SK-N-SH (cell line): ENCODE results near the gene MAP1LC3B. TPM values are rescaled to one million over a fixed set of nuclear protein-coding genes. Genes with fewer than 3 reads are reported as not detected.

Source experiments
- CTCF ChIA-PET: fragments of 300-600, 350-600 bp; formaldehyde crosslinking; extraction: SDS; loops from one replicate; lab custom pipeline; 2021; lab: Yijun Ruan, JAX
- POLR2A ChIA-PET: fragments of 350-600 bp; sonication (Branson Sonifier 250); formaldehyde crosslinking; extraction: SDS; loops from one replicate; lab custom pipeline; 2020; ENCODE audit warnings: antibody characterized with exemption, inconsistent platforms; lab: Yijun Ruan, JAX
- DNase-seq: peaks from one replicate; pipeline ENCODE4 v3.0.0; 2012
- H2AFZ ChIP-seq: fragments of 200-600 bp; sonication (generic); 2 replicates; pipeline ENCODE4 v1.8.1; 2016; ENCODE audit warnings: antibody characterized with exemption, mild to moderate bottlenecking, low read depth
- H3F3A ChIP-seq: fragments of 200-600 bp; sonication (generic); replicated peaks from 2 replicates; pipeline ENCODE3; 2016; ENCODE audit warnings: antibody characterized with exemption, mild to moderate bottlenecking; ENCODE audit not compliant: insufficient read depth
- H3K27ac ChIP-seq, 2 experiments: fragments of 200-500 bp in 1 of 2; fragments of 200-600 bp in 1 of 2; sonication (Bioruptor generic) in 1 of 2; sonication (generic), shearing (Covaris generic) in 1 of 2; 2 replicates each; pipeline versions ENCODE4 v1.5.1 to v1.6.1; 2014 to 2016; ENCODE audit warnings: low read depth in 2 of 2, inconsistent platforms in 1 of 2, low read length in 1 of 2, mild to moderate bottlenecking in 1 of 2, mixed read lengths in 1 of 2
- H3K27me3 ChIP-seq: fragments of 200-600 bp; sonication (generic), shearing (Covaris generic); 2 replicates; pipeline ENCODE4 v1.6.1; 2016; ENCODE audit warnings: mixed run types; ENCODE audit not compliant: insufficient read depth
- H3K36me3 ChIP-seq, 2 experiments: fragments of 200-500 bp in 1 of 2; fragments of 200-600 bp in 1 of 2; sonication (Bioruptor generic) in 1 of 2; sonication (generic) in 1 of 2; replicated peaks in 1 of 2; 2 replicates each; pipeline versions ENCODE3 to v1.5.1; 2014 to 2016; ENCODE audit warnings: low read length in 1 of 2, mild to moderate bottlenecking in 1 of 2; ENCODE audit not compliant: insufficient read depth in 2 of 2, control insufficient read depth in 1 of 2
- H3K4me1 ChIP-seq, 2 experiments: fragments of 200-500 bp in 1 of 2; fragments of 200-600 bp in 1 of 2; sonication (Bioruptor generic) in 1 of 2; sonication (generic), shearing (Covaris generic) in 1 of 2; 2 replicates each; pipeline versions ENCODE4 v1.5.1 to v1.6.1; 2014 to 2016; ENCODE audit warnings: low read depth in 1 of 2, low read length in 1 of 2, mixed run types in 1 of 2; ENCODE audit not compliant: insufficient read depth in 2 of 2, control insufficient read depth in 1 of 2
- H3K4me2 ChIP-seq: fragments of 200-600 bp; sonication (generic), shearing (Covaris generic); 2 replicates; pipeline ENCODE4 v1.6.1; 2017; ENCODE audit warnings: mixed run types
- H3K4me3 ChIP-seq, 2 experiments: fragments of 200-500 bp in 1 of 2; fragments of 200-600 bp in 1 of 2; sonication (Bioruptor generic) in 1 of 2; sonication (generic), shearing (Covaris generic) in 1 of 2; 2 replicates each; pipeline versions ENCODE4 v1.5.1 to v1.8.1; 2014 to 2016; ENCODE audit warnings: low read depth in 2 of 2, inconsistent platforms in 1 of 2, low read length in 1 of 2, mild to moderate bottlenecking in 1 of 2, mixed read lengths in 1 of 2, moderate library complexity in 1 of 2
- H3K79me2 ChIP-seq: fragments of 200-600 bp; sonication (generic); 2 replicates; pipeline ENCODE4 v1.8.1; 2017; ENCODE audit warnings: mild to moderate bottlenecking; ENCODE audit not compliant: insufficient read depth
- H3K9ac ChIP-seq: fragments of 200-600 bp; sonication (generic); 2 replicates; pipeline ENCODE4 v1.6.1; 2017; ENCODE audit warnings: mixed run types
- H3K9me2 ChIP-seq: fragments of 200-600 bp; sonication (generic); 2 replicates; pipeline ENCODE4 v1.6.1; 2017; ENCODE audit warnings: mixed run types
- H3K9me3 ChIP-seq: fragments of 200-600 bp; sonication (generic); 2 replicates; pipeline ENCODE4 v1.6.1; 2017; ENCODE audit warnings: mixed run types, mild to moderate bottlenecking, moderate library complexity
- H4K20me1 ChIP-seq: fragments of 200-600 bp; sonication (generic); 2 replicates; pipeline ENCODE4 v1.6.1; 2017; ENCODE audit warnings: mild to moderate bottlenecking, mixed run types; ENCODE audit not compliant: insufficient read depth
- ELF1 ChIP-seq: IDR thresholded peaks from 2 replicates; pipeline ENCODE4 v1.4.0; 2012
- EP300 ChIP-seq, 2 experiments: IDR thresholded peaks; 2 replicates each; pipeline versions ENCODE4 v1.4.0 to v1.6.1; 2012; ENCODE audit warnings: borderline replicate concordance in 1 of 2, low read depth in 1 of 2, low read length in 1 of 2
- FOXM1 ChIP-seq: IDR thresholded peaks from 2 replicates; pipeline ENCODE4 v1.4.0; 2012; ENCODE audit warnings: low read depth, mild to moderate bottlenecking
- GATA2 ChIP-seq: sonication (generic); formaldehyde crosslinking; IDR thresholded peaks from 2 replicates; pipeline ENCODE4 v1.5.0; 2020; ENCODE audit warnings: mild to moderate bottlenecking, missing genetic modification reagents
- JUND ChIP-seq: IDR thresholded peaks from 2 replicates; pipeline ENCODE4 v1.4.0; 2012
- MEF2A ChIP-seq: IDR thresholded peaks from 2 replicates; pipeline ENCODE4 v1.4.0; 2012; ENCODE audit warnings: low read depth, borderline replicate concordance
- MXI1 ChIP-seq: IDR thresholded peaks from 2 replicates; pipeline ENCODE4 v1.6.1; 2012; ENCODE audit warnings: mild to moderate bottlenecking, low read depth, low read length, improper control_type of control experiment
- NFIC ChIP-seq: IDR thresholded peaks from 2 replicates; pipeline ENCODE4 v1.4.0; 2012; ENCODE audit warnings: borderline replicate concordance
- NRF1 ChIP-seq: IDR thresholded peaks from 2 replicates; pipeline ENCODE4 v1.6.1; 2012; ENCODE audit warnings: low read depth, mild to moderate bottlenecking, low read length
- RAD21 ChIP-seq: IDR thresholded peaks from 2 replicates; pipeline ENCODE4 v1.6.1; 2012; ENCODE audit warnings: mild to moderate bottlenecking, low read length
- RCOR1 ChIP-seq: fragments of 150-350 bp; IDR thresholded peaks from 2 replicates; pipeline ENCODE4 v1.6.1; 2017; ENCODE audit warnings: antibody characterized with exemption, low read length
- RXRA ChIP-seq: IDR thresholded peaks from 2 replicates; pipeline ENCODE4 v1.4.0; 2012; ENCODE audit warnings: low read depth, mild to moderate bottlenecking, borderline replicate concordance
- SMC3 ChIP-seq: IDR thresholded peaks from 2 replicates; pipeline ENCODE4 v1.6.1; 2012; ENCODE audit warnings: low read depth, low read length, improper control_type of control experiment
- TAF1 ChIP-seq: IDR thresholded peaks from 2 replicates; pipeline ENCODE4 v1.6.1; 2012; ENCODE audit warnings: low read depth, mild to moderate bottlenecking, low read length, moderate library complexity, borderline replicate concordance
- TCF12 ChIP-seq: IDR thresholded peaks from 2 replicates; pipeline ENCODE4 v1.4.0; 2012
- WGBS: methylation state at CpG from one replicate; pipeline ENCODE4 v1.1.6; 2017; ENCODE audit warnings: low lambda C conversion rate; 5-methylcytosine and 5-hydroxymethylcytosine counted together
- polyA plus RNA-seq, 3 experiments: library from polyadenylated mRNA; depleted of rRNA; stranded (reverse); fragments of >200 nt; gene quantifications; 2 replicates each; pipeline ENCODE4 v1.2.3, GENCODE V29; 2012
- TF ChIP-seq, protein P1 (sequence below): IDR thresholded peaks from 2 replicates; pipeline ENCODE4; 2012
- TF ChIP-seq, protein P2 (sequence below): IDR thresholded peaks from 2 replicates; pipeline ENCODE4 v1.4.0; 2012; ENCODE audit warnings: low read depth
- TF ChIP-seq, protein P3 (sequence below): IDR thresholded peaks from 2 replicates; pipeline ENCODE4 v1.4.0; 2012; ENCODE audit warnings: low read depth, borderline replicate concordance

MAP1LC3B gene
- polyA plus RNA-seq, 1 of the 3 experiments (the other 2 are of a cell fraction): 33.7 TPM

DNA sequence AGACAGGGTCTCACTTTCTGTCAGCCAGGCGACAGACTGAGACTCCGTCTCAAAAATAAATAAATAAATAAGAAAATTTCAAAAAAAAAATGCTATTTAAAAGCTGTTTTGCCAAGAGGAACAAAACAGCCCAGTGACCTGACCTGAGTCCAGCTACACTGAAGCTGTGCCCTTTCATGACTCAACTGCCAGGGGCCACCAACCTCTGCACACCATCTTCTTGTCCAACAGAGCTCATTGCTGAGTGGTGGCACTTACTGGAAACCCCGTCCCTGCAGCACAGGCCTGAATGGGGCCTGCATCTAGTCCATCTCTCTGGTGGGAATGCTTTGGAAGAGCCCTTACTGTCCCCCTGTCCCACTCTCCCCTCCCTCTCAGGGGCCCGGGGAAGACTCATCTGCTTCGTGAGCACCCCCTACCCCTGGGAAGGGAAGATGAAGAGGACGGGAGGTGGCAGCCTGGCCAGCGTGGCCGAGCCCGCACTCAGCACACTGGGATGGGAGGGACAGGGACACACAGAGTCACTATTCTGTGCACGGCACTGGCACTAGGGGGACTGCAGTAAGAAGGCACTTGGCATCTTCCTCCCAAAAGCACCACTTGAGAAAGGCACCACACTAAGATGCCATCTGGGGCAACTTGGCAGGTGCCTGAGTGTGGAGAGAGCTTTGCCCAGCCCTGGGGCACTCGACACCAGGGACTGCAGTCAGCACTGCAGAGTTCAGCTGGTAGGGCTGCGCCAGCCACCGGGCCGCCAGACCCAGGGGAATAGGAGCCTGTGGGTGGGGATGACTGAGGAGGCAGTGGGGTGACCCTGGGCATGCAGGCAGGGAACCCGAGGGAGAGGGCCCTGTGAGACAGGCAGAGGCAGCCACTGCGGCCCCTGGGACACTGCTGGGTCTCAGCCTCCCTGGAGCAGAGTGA, 22.1 kb upstream of the MAP1LC3B start:
- peak overlapping the region in 1 of 2 experiments; percentile 31; a peak in 1 of 4 replicates for H3K27ac ChIP-seq
- 97% methylated on average over 10 of the region's 16 CpGs for WGBS
- no peaks in the 10 kb centered on the region for H3F3A ChIP-seq
- H2AFZ ChIP-seq: no peak overlapping the region
- H3K9ac ChIP-seq: no peak overlapping the region
- ChIA-PET POLR2A (interaction anchor here (1.2 kb wide), 1 partner anchor 14 kb away, joined by 3 read pairs; the partner anchor contains the start of gene FBXO31), CTCF (interaction anchor here (0.8 to 2.8 kb wide), 4 partner anchors 11 to 95 kb away, joined by 3 to 8 read pairs (median 4); partner anchors contain the start of gene FBXO31)
- H3K79me2 ChIP-seq: peaks cover 87% of the 10 kb centered on the region
- TF ChIP-seq SMC3 (no peak), NRF1 (no peak), JUND (no peak), RXRA (no peak), TAF1 (no peak), MXI1 (no peak), EP300 (IDR thresholded peaks at IDR 0.05; ENCODE audit: borderline replicate concordance in 1 of 2, low read depth in 1 of 2, low read length in 1 of 2) (no peak), ELF1 (no peak), RCOR1 (no peak), TCF12 (no peak), RAD21 (no peak), NFIC (no peak), GATA2 (CRISPR knock-in tag) (no peak), MEF2A (no peak), FOXM1 (no peak)
- TF ChIP-seq, protein P1, sequence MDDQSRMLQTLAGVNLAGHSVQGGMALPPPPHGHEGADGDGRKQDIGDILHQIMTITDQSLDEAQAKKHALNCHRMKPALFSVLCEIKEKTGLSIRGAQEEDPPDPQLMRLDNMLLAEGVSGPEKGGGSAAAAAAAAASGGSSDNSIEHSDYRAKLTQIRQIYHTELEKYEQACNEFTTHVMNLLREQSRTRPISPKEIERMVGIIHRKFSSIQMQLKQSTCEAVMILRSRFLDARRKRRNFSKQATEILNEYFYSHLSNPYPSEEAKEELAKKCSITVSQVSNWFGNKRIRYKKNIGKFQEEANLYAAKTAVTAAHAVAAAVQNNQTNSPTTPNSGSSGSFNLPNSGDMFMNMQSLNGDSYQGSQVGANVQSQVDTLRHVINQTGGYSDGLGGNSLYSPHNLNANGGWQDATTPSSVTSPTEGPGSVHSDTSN: no peak
- TF ChIP-seq, protein P2, sequence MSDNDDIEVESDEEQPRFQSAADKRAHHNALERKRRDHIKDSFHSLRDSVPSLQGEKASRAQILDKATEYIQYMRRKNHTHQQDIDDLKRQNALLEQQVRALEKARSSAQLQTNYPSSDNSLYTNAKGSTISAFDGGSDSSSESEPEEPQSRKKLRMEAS: no peak
- TF ChIP-seq, protein P3, sequence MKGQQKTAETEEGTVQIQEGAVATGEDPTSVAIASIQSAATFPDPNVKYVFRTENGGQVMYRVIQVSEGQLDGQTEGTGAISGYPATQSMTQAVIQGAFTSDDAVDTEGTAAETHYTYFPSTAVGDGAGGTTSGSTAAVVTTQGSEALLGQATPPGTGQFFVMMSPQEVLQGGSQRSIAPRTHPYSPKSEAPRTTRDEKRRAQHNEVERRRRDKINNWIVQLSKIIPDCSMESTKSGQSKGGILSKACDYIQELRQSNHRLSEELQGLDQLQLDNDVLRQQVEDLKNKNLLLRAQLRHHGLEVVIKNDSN: no peak
- peaks cover 43% of the 10 kb centered on the region for H4K20me1 ChIP-seq
- H3K27me3 ChIP-seq: no peaks in the 10 kb centered on the region
- H3K4me1 ChIP-seq: peaks cover 0 to 42% of the 10 kb centered on the region in 2 experiments; a peak in 2 of 4 replicates
- no peaks in the 10 kb centered on the region for H3K9me3 ChIP-seq
- DNase-seq: peak; percentile 42
- H3K9me2 ChIP-seq: no peaks in the 10 kb centered on the region
- no peaks in the 10 kb centered on the region for H3K36me3 ChIP-seq
- no peak overlapping the region for H3K4me3 ChIP-seq
- H3K4me2 ChIP-seq: no peak overlapping the region
